Astrocyte of the cerebellum (primary cell): ENCODE measurements around the gene HEMGN.

ENCODE experiments used
- DNase-seq: peaks from one replicate; pipeline ENCODE4 v3.0.0-alpha.2; 2011; ENCODE audit warnings: low read depth
- H3K4me3 ChIP-seq: 2 replicates; pipeline ENCODE4 v1.5.1; 2011; ENCODE audit warnings: mild to moderate bottlenecking, low read depth, low read length, moderate library complexity
- in situ Hi-C: cut with HindIII; loops from 2 replicates; pipeline ENCODE4 v1.10.0; 2017; ENCODE audit warnings: low sequenced_read_pairs
- TF ChIP-seq, protein P1 (sequence below): IDR thresholded peaks from 2 replicates; pipeline ENCODE4 v1.5.1; 2012; ENCODE audit warnings: low read length, low read depth, moderate library complexity, mild to moderate bottlenecking; ENCODE audit errors: missing control alignments

The HEMGN gene

DNA sequence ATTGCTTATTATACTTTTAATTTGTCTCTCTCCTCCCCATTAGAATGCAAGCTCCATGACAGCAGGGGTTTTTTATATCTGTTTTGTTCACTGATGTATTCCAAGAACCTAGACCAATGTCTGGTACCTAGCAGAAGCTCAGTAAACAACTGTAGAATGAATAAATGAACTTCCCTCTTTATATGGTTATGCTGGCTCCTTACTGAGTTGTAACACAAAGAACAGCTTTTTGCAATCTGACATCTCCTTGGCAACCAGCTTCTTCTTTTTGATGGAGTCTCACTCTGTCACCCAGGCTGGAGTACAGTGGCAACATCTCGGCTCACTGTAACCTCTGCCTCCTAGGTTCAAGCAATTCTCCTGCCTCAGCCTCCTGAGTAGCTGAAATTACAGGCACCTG is 29.3 kb downstream of the HEMGN start:
- no peak overlapping the region for H3K4me3 ChIP-seq
- TF ChIP-seq, protein P1, sequence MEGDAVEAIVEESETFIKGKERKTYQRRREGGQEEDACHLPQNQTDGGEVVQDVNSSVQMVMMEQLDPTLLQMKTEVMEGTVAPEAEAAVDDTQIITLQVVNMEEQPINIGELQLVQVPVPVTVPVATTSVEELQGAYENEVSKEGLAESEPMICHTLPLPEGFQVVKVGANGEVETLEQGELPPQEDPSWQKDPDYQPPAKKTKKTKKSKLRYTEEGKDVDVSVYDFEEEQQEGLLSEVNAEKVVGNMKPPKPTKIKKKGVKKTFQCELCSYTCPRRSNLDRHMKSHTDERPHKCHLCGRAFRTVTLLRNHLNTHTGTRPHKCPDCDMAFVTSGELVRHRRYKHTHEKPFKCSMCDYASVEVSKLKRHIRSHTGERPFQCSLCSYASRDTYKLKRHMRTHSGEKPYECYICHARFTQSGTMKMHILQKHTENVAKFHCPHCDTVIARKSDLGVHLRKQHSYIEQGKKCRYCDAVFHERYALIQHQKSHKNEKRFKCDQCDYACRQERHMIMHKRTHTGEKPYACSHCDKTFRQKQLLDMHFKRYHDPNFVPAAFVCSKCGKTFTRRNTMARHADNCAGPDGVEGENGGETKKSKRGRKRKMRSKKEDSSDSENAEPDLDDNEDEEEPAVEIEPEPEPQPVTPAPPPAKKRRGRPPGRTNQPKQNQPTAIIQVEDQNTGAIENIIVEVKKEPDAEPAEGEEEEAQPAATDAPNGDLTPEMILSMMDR, result no peak
- in situ Hi-C loops, result no loop called here
- DNase-seq, result no peak

DNA sequence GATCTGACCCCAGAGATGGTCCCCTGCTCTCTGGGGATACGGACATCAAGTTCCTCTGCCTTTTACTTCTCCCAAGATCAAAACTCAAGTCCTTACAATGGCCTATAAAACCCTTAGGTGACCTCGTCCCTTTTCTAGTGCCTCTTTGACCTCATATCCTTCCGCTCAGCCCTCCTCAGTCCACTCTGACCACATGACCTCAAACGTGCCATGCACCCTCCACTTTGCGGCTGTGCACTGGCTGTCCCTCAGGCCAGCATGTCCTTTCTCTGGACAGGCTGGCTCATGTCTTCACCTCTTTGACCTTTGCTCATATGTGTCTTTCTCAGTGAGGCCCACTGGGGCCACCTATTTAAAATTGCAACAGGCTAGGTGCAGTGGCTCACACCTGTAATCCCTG is 30.3 kb downstream of the HEMGN start:
- H3K4me3 ChIP-seq, result no peak overlapping the region
- TF ChIP-seq, protein P1, result no peak
- DNase-seq, result no peak
- in situ Hi-C loops, result no loop called here

DNA sequence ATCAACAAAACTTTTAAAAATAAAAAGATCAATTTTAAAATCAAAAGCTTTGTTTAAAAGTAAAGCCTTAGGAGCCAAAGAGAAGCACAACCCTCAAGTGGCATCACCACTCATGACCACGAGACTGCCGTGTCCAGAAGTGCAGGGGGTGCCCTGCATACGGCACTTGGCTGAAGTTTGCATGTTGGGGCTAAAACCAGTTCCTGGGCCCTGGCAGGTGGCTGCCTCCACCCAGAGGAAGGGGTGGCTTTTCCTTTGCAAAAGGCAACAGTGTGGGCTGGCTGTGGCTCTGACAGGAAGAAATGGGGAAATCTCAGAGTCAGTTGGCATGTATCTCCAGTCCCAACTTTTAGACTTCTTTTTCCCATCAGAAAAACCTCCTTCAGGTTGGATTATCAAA is 30.9 kb downstream of the HEMGN start:
- DNase-seq, result no peak
- H3K4me3 ChIP-seq, result no peak overlapping the region
- in situ Hi-C loops, result no loop called here

DNA sequence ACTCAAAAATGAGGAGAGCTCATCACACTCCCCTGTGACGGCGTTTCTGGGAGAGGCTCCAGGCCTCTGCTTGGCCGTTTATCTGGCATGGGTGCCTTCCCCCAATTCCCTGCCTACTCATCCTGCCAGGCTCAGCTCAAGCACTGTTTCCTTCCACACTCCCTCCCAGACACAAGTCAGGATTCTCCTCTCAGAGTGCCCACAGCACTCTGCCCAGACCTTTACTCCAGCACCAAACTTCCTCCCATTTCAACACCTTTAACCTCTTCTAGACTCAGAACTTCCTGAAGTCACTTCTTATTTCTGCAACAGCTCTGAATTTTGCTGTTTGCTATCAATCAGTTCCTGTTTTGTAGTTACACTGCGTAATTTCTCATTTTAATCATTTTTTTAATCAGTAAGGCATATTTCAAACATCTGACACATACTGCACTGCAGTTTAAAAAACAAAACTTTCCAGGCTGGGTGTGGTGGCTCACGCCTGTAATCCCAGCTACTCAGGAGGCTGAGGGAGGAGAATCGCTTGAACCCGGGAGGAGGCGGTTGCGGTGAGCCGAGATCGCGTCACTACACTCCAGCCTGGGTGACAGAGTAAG is 31.6 kb downstream of the HEMGN start:
- TF ChIP-seq, protein P1, result no peak
- no peak overlapping the region for H3K4me3 ChIP-seq
- DNase-seq, result no peak
- in situ Hi-C loops, result no loop called here

More for the DNA sequence above, 30.9 kb downstream of the HEMGN start:
- TF ChIP-seq, protein P1, result no peak

DNA sequence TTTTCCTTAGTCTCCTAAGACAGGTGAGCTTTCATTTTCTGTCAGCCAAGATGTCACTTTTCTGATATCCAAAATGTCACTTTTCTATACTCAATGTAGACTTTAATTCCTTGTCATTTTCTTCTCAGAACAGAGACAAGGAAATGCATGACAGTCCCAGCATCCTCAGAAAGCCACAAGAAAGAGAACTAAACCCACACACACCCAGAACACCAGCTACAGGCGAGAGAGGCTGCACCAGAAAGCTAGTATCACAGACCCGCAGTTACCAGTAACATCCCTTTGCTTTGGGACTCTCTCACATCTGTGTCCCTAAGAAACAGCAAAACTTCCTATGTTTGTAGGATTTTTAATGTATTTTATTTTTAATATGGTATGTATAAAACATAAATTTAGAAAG is 32.7 kb downstream of the HEMGN start:
- no peak for DNase-seq
- H3K4me3 ChIP-seq, result no peak overlapping the region
- TF ChIP-seq, protein P1, result no peak
- in situ Hi-C loops, result no loop called here

DNA sequence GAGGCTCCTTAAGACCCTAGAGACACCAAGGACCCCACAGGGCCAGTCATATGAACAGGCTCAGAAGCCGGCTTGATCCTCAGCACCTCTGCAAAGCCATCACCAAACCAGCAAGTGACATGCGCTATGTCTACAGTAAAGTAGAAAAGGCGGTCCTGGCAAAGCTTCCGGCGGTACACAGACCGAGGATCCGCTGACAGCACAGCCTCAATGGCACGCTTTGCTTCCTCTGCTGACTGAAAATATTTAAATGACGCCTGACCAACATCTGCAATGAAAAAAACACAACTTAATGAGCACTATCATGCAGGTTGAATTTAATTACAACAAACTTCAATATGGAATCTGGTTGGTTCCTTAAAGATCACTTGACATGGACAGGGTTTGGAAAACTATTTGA is 33.2 kb downstream of the HEMGN start:
- in situ Hi-C loops, result no loop called here
- no peak for DNase-seq
- TF ChIP-seq, protein P1, result no peak
- no peak overlapping the region for H3K4me3 ChIP-seq

DNA sequence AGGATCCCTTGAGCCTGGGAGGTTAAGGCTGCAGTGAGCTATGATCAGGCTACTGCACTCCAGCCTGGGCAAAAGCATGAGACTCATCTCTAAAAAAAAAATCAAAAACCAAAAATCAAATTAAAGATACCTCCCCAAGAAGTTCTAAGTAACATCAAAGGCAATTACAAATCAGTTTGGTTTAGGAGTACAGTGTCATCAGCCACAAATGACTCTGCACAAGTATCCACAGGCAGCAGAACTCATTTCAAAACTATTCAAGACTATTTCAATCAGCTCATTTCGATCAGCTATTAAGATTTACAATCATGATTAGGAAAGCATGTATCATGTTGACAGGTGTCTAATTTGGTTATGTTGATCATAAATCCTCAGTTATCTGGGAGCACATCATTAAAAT is 34.8 kb downstream of the HEMGN start:
- TF ChIP-seq, protein P1, result no peak
- in situ Hi-C loops, result no loop called here
- H3K4me3 ChIP-seq, result no peak overlapping the region

More for the DNA sequence above, 34.8 kb downstream of the HEMGN start:
- DNase-seq, result no peak
